GM21737 (cell line): Measurements from ENCODE around the gene MMP10.
"Not testable (repeated sequence)": the region's sequence is repeated elsewhere in the genome, so short reads cannot be mapped to it uniquely, and the experiment has no call there.

Experiments
- ATAC-seq: cut with Tn5 transposase; IDR thresholded peaks from one replicate; pipeline ENCODE4 v1.9.1; 2021; ENCODE audit warnings: mild to moderate bottlenecking, moderate library complexity; ENCODE audit not compliant: unreplicated experiment

The MMP10 gene

DNA sequence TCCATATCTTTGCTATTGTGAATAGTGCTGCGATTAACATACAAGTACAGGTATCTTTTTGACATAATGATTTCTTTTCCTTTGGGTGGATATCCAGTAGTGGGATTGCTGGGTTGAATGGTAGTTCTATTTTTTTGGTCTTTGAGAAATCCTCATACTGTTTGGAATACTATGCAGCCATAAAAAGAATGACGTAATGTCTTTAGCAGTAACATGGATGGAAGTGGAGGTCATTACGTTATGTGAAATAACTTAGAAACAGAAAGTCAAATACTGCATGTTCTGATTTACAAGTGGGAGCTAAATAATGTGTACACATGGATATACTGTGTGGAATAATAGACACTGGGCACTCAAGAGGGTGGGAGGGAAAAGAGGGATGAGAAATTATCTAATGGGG, 4.0 kb upstream of the MMP10 start:
- no peak for ATAC-seq

DNA sequence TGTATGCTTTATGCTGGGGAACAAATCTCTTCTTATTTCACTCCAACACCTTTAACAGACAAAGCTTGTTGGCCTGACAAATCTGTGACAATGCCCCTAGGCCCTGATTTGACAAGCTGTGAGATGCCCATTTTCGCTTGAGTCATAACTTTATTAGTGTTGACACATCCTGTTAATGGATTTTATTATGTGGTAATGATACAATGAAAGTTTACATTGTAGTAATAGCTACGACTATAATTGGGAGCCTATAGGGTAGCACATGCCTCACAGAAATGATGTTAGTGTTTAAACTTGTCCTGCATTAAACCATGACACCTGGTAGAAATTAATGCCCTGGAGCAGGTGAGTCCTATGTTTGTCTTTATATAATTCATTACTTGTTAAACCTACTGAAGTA, 3.3 kb upstream of the MMP10 start:
- no peak for ATAC-seq

DNA sequence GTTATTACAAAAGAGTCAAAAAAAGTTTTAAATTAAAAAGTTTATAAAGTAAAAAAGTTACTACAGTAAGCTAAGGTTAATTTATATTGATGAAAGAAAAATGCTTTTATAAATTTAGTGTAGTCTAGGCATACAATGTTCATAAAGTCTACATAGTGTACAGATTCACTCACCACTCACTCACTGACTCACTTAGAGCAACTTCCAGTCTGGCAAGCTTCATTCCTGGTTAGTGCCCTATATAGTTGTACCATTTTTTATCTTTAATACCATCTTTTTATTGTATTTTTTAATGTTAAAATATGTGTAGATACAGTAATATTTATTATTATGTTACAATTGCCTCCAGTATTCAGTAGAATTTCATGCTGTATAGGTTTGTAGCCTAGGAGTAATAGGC, 2.6 kb upstream of the MMP10 start:
- no peak for ATAC-seq

DNA sequence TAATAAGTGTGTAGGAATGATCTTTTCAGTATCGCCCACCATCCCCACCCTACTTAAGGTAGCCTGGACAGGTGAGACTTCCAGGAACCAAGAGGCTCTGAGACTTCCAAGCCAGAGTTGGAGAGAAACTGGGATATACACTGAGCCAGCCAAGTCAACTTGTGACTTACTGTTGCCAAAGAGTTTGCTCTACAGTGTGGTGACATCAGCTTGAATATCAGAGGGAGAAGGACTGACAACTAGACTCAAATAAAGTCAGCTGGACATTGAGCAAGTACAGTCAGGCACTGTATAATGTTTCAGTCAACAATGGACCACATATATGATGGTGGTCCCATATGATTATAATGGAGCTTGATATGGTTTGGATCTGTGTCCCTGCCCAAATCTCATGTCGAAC, 1.2 kb upstream of the MMP10 start:
- no peak for ATAC-seq

DNA sequence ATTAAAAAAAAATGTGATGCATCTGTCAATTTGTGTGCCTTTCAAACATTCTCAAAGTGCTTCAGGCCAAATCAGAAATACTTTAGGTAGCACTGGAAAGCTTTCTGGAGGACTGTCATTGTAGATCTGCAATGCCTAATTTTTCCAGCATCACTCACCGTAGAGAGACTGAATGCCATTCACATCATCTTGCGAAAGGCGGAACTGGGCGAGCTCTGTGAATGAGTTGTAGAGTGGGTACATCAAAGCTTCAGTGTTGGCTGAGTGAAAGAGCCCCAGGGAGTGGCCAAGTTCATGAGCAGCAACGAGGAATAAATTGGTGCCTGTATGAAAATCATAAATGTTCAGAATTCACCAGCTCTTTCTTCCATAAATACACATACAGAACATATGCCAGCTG, 4.0 kb downstream of the MMP10 start:
- ATAC-seq: no peak

DNA sequence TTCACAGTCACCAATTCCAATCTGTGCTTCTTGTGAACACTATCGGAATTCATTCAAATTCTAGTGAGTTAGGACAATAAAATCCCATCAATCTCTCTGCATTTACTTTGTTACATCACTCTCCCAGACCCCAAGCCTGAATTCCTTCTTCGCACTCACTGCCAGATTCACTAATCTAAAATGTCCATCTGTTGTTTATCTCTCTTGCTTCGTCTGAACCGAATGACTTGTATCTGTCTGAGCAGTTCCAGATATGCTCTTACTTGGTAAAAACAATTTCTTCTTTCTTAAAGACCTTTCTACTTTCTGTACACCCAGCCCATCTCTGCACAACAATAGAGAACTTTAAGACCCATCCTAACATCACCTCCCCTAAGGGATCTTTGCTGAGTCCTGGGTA, 7.0 kb downstream of the MMP10 start:
- ATAC-seq: no peak

DNA sequence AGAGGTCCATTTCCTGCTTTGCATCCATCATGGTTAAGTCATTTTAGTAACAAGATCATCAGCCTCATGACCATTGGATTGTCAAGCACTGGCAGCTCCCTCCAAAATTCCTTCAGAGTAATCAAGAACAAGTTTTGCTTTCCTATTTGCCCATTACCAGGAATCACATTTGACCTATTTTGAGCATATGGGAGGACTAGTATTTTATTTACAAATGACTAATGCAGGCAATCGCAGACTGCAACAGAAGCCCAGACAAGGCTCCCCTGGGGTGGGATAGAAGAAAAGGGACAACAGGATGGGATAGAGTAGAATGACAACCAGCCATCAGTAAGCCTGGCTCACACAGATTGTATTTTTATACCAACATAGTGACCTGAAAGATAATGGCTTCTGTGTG, 9.1 kb downstream of the MMP10 start:
- ATAC-seq: no peak

DNA sequence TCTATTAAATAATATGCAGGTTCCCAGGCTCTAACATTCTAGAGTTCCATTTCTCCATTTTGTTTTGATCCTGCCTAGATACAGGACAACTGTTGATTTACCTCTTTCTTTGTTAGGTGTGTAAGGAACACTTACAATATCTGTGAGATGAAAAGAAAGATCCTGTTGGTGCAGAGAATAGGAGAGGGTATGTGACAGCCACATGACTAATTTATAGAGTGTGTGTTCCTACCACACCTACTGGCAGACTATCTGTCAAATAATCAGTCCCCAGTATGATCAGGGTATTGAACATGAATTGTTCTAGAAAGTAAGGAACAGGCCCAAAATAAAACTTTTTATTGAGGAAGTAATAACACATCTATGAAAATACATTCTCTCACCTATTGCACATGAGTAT, 10.2 kb downstream of the MMP10 start:
- no peak for ATAC-seq

DNA sequence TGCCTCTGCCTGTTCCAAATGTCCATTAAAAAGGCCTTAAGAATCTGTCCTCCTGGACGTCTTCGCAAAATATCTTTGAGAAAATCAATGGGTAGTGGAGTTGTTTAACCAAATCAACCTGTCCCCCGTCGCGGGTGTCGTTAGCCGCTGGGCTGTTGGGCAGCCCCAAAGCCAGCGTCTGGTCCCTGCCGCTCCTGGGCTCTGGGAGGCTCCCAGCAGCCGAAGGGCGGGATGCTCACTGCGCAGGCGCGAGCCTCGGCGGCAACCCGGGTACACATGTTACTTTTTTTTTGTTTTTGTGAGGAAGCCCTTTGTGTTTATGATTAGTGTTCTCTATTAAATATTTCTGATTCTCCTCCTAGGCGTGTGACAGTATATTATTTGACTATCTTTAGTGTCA, 12.6 kb downstream of the MMP10 start:
- no peak for ATAC-seq

DNA sequence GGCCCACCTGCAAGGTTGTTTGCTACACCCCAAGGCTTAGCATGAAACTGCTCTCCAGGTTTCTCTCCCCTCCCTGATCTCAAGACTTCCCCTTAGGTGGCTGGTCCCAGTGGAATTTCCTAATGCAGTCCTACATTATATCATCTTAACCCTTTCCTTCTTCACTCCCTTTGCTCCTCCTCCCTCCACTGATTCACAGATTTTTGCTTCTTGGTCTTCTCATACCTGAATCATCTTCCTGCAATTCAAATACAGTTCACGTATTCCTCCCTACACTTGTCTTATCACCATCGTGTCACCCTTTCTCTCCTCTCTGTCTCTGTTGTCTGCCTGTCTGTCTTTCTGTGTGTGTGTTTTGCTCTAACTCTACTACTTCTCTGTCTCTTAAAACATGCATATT, 17.0 kb downstream of the MMP10 start:
- no peak for ATAC-seq

DNA sequence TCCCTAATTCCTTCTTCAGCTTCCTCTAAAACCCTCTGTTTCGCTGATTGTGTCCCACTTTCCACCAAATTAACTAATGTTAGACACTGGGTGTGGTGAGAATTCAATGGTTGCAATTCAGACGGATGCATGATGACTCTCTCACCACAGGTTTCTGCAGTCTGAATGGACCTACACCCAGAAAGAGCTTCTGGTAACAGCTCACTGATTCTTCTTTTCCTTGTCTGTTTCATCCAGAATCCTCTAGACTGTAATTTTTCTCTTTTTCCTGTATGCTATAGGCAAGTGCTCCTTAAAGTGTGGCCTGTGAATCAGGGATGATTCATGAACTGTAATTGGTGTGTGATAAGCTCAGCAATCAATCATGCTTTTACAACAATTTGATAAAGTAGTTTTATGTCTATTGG, 18.1 kb downstream of the MMP10 start:
- no peak for ATAC-seq

DNA sequence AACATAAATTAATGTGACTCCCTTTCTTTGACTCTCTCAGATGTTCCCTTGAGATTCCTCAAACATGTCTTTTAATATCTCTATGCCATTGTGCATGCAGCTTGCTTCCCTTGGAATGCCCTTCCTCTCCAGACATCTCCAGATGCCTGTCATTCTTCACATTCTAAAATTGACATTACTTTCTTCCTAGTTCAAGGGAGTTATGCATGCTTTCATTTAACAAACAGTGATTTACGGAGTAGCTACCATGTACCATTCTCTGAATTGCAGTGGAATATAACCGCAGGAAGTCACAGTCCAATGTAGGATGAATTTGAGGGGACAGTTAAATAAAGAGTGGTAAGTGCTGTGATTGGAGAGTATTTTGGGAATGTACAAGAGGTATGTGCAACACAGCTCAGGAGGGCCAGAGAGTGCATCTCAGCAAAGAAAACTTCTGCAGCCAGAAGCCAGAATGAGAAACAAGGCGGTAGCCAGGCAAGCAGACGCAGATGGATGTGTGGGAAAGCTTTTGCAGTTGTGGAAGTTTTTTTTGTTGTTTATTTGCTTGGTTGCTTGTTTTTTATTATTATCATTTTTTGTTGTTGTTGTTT, 18.7 kb downstream of the MMP10 start:
- ATAC-seq: no peak

DNA sequence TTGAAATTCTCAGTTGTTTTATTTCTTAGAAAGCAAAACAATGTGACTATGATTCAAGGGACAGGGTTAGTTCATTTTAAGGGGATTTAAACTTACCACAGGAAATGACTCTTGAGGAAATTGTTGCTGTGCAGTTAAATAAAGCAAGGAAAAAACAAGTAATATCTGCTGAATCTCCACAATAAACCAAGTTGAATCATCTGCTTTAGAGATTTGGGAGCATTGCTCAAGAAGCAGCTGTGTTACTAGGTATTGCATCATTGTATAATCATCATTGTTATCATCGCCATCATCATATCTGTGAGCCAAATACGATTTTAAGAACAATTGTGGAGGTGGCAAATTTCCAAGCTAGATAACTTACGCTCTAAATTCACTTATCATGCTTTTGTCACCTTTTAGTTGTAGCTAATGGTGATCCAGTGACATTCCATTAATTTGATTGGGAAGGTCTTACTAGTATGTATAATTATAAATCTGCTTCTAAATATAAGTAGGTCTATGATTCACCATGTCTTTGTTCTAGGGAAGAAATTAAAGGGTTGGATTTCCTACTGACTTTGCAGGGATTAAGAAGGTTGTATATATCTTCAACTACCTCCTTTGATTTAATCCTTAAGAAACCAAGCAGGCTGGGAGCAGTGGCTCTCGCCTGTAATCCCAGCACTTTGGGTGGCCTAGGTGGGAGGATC, 19.9 kb downstream of the MMP10 start:
- ATAC-seq: no peak

DNA sequence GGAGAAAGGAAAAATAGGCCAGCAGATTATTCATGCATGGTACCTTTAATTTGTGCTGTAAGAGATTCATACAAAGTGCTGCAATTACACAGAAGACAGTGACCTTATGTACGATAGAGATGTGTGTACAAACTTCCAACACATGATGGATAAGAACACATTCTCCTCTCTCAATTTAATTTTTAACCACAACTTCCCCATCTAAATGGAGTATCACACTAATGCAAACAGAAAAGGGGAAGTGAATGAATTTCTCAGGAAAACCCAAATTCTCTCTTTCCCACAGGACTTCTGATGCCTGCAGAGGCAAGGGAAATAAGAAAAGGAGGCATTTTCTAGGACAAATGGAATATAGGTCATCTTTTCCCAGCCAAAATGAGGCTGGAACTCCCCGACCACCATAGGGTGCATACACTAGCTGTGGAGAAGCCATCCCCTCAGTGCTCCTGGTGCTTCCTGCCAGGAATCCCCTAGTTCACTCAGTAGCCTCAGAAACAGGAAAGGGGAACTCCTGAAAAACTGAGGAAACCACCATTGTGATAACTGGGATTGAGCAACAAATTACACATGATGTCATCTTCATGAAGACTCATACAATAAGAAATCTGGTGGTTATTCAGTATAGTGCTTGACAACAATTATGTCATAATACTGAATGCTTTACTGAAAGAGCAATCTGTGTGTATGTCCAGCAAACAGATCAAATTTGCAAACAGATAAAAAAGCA, 22.4 kb downstream of the MMP10 start:
- ATAC-seq: no peak

DNA sequence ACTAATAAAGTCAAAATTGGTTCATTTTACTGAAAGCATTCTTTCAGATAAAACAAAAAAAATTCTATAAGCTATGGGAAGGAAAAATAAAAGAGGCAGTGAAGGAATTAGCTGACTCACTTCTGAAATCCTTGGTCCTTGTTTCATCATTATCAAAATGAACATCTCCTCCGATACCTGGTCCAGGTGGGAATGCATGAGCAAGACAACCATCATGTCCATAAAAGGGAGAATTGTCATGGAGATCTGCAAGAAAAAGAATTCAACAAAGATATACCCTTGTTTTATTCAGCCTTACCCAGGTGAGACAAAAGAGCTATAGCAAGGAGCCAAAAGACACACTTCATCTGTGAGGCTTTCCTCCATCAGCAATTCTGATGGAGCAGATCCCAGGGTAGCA, 27.2 kb downstream of the MMP10 start:
- no peak for ATAC-seq

DNA sequence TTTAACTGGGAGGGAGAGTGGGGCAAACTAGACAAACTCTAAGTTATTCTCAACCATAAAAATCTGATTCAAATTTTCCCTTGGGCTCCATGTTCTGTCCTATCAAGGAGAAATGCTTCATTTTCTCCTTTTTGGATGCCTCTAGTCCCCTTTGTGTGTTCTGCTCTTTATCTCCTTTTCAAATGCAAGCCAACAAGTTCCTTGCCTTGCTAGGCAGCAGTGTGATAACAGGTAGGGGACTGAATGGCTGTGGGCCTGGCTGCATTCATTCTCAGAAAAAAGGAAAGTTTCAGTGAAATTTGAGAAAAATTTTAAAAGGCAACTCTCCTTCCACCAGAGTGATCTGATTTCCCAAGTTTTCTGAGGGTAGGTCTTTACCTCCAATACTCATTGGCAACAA, 28.8 kb downstream of the MMP10 start:
- no peak for ATAC-seq

DNA sequence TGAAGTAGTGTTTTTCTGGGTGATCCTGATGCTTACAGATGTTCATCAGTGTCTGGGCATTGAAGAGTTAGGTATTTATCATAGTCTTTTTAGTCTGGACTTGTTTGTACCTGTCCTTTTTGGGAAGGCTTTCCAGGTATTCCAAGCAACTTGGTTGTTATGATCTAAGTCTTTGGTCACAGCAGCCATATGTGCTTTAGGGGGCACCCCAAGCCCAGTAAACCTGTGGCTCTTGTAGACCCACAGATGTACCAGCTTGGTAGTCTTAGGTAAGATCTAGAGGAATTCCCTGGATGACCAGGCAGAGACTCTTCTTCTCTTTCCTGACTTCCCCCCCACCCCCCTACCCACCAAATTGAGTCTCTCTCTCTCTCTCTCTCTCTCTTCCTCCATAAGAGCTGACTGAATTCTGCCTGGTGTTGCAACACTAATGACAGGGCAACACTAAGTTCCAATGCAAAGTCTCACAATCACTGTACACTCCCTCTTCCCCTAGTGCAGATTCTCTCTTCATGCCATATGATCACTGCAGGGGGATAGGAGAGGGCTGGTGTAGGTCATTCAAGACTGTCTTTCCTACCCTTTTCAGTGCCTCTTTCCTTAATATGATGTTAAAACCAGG, 31.2 kb downstream of the MMP10 start:
- no peak for ATAC-seq

DNA sequence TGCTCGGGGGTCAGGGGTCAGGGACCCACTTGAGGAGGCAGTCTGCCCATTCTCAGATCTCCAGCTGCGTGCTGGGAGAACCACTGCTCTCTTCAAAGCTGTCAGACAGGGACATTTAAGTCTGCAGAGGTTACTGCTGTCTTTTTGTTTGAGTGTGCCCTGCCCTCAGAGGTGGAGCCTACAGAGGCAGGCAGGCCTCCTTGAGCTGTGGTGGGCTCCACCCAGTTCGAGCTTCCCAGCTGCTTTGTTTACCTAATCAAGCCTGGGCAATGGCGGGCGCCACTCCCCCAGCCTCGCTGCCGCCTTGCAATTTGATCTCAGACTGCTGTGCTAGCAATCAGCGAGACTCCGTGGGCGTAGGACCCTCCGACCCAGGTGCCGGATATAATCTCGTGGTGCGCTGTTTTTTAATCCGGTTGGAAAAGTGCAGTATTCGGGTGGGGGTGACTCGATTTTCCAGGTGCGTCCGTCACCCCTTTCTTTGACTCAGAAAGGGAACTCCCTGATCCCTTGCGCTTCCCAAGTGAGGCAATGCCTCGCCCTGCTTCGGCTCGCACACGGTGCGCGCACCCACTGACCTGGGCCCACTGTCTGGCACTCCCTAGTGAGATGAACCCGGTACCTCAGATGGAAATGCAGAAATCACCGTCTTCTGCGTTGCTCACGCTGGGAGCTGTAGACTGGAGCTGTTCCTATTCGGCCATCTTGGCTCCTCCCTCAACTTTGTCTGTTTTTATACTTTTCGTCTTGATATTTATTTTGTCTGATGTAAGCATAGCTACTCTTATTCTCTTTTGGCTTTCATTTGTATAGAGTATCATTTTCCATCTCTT, 33.5 kb downstream of the MMP10 start:
- ATAC-seq: not testable (repeated sequence)

DNA sequence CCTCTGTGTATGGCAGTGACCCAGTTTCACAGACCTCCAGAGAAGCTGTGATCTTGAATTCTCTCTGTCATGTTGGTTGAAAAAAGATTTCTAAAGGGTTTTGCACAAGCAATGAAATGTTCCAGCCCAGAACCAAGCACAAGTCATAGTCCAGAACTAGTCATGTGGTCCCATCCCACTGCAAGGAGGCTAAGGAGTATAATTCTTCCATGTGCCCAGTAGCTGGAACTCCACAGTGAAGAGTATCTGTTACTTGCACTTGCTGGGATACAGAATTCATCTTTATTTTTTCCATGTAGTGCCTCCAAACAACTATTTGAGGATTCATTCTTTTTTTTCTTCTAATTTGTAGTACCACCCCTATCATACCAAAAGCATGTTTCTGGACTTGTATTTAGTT, 45.8 kb downstream of the MMP10 start:
- ATAC-seq: no peak

DNA sequence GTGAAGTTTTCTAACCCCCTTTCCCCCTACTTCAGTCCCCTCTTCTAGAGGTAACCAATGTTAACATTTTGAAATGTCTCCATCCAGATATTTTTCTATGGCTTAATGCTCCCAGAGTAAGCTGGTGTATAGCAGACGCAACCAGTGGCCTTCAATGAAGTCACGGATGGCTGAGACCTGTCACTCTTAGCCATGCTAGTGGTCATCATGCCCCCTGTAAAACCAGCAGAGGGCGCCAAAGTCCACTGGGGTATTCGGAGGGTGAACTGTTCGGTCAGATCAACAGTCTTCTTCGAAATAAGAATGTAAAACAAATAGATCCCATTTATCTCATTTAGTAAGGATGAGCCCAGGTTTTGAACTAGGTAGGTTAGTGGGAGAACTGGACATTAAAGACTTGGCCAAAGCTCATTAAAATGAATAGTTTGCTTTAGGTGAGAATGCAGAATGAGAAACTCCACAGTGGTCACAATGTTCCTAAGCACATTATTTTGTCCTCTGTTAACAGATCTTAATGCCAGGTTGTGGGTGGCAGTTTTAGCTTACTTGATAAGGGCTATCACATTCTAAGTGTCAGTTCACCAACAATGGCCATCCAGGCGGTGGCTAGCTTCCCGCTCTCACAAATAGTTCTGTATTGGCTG, 47.1 kb downstream of the MMP10 start:
- no peak for ATAC-seq

DNA sequence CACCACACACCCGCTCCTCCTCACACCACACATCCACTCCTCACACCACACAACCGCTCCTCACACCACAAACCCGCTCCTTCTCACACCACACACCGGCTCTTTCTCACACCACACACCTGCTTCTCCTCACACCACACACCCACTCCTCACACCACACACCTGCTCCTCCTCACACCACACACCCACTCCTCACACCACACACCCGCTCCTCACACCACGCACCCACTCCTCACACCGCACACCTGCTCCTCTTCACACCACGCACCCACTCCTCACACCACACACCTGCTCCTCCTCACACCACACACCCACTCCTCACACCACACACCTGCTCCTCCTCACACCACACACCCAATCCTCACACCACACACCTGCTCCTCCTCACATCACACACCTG, 49.5 kb downstream of the MMP10 start:
- not testable (repeated sequence) for ATAC-seq
